HepG2 (cell line): ENCODE measurements around the gene BAIAP3. TPM values are rescaled to one million over a fixed set of nuclear protein-coding genes. Genes with fewer than 3 reads are reported as not detected.

Experiments
- ATAC-seq: fragments of 200-7000 bp; cut with Tn5 transposase; 3 replicates; pipeline ENCODE4 v1.9.1; 2020; ENCODE audit warnings: mild to moderate bottlenecking, moderate library complexity
- BruUV-seq: library from RNA; stranded (reverse); fragments of 400-500 nt; replicated peaks from 2 replicates; lab custom pipeline; 2021; lab: Mats Ljungman, UMichigan
- CTCF ChIA-PET: fragments of 300-600 bp; formaldehyde crosslinking; extraction: SDS; loops from one replicate; lab custom pipeline; 2021; ENCODE audit warnings: low total read pairs, inconsistent platforms, low intra/inter-chr PET ratio; lab: Yijun Ruan, JAX
- POLR2A ChIA-PET: fragments of 350-600 bp; sonication (Branson Sonifier 250); formaldehyde crosslinking; loops from one replicate; lab custom pipeline; 2020; ENCODE audit warnings: antibody characterized with exemption, inconsistent platforms; lab: Yijun Ruan, JAX
- DNase-seq: peaks from one replicate; pipeline ENCODE4 v3.0.0-alpha.2; 2015; ENCODE audit warnings: low spot score
- FAIRE-seq: peaks from 3 replicates; lab custom pipeline; 2011; peaks lifted over from hg19 to GRCh38; lab: Jason Lieb, UNC
- H2AFZ ChIP-seq: one replicate; pipeline ENCODE4 v1.6.1; 2011; ENCODE audit warnings: low read length, inconsistent platforms
- H3K27ac ChIP-seq: fragments of 300-600 bp; 3 replicates; pipeline ENCODE4 v1.8.0; 2011; ENCODE audit warnings: mixed run types, mild to moderate bottlenecking, mixed read lengths, low read length, inconsistent platforms; ENCODE audit not compliant: insufficient read depth; ENCODE audit errors: extremely low read length
- H3K27me3 ChIP-seq, 2 experiments: fragments of 200-600 bp in 1 of 2; 2 replicates in 1 of 2; 3 replicates in 1 of 2; pipeline versions ENCODE4 v1.6.0 to v1.8.0; 2011; ENCODE audit warnings: low read length in 2 of 2, mild to moderate bottlenecking in 2 of 2, moderate library complexity in 2 of 2, inconsistent platforms in 1 of 2; ENCODE audit not compliant: insufficient read depth in 2 of 2, control insufficient read depth in 1 of 2
- H3K36me3 ChIP-seq, 2 experiments: fragments of 200-600 bp in 1 of 2; replicated peaks in 1 of 2; 2 replicates in 1 of 2; 3 replicates in 1 of 2; pipeline versions ENCODE4 v1.5.1 to v1.8.0; 2011; ENCODE audit warnings: low read length in 2 of 2, inconsistent platforms in 1 of 2; ENCODE audit not compliant: insufficient read depth in 2 of 2, control insufficient read depth in 1 of 2
- H3K4me1 ChIP-seq: 2 replicates; pipeline ENCODE4 v1.5.1; 2012; ENCODE audit warnings: low read length, inconsistent platforms; ENCODE audit not compliant: insufficient read depth
- H3K4me2 ChIP-seq: 2 replicates; pipeline ENCODE4 v1.6.0; 2011; ENCODE audit warnings: low read depth, low read length, inconsistent platforms
- H3K4me3 ChIP-seq, 3 experiments: fragments of 200-600 bp in 1 of 3; sonication (generic), shearing (Covaris generic) in 1 of 3; replicated peaks in 1 of 3; 2 replicates each; pipeline ENCODE4 v1.5.1; 2011 to 2016; ENCODE audit warnings: low read length in 3 of 3, inconsistent platforms in 2 of 3, low read depth in 2 of 3, mild to moderate bottlenecking in 2 of 3, control low read depth in 1 of 3, mixed read lengths in 1 of 3; ENCODE audit not compliant: insufficient read depth in 1 of 3
- H3K79me2 ChIP-seq: one replicate; pipeline ENCODE4 v1.6.1; 2011; ENCODE audit warnings: low read length, inconsistent platforms; ENCODE audit not compliant: insufficient read depth
- H3K9ac ChIP-seq: 2 replicates; pipeline ENCODE4 v1.6.0; 2011; ENCODE audit warnings: mild to moderate bottlenecking, low read depth, low read length, inconsistent platforms; ENCODE audit not compliant: insufficient read depth
- H3K9me3 ChIP-seq: 2 replicates; pipeline ENCODE4 v1.5.1; 2012; ENCODE audit warnings: mild to moderate bottlenecking, low read length
- H4K20me1 ChIP-seq: 2 replicates; pipeline ENCODE4 v1.6.0; 2011; ENCODE audit warnings: inconsistent platforms, mild to moderate bottlenecking, low read length, moderate library complexity; ENCODE audit not compliant: insufficient read depth
- ARHGAP35 ChIP-seq: sonication (generic); formaldehyde crosslinking; IDR thresholded peaks from 2 replicates; pipeline ENCODE4 v1.9.0; 2022; ENCODE audit warnings: mild to moderate bottlenecking, inconsistent platforms, moderate library complexity, missing genetic modification reagents, borderline replicate concordance
- EHMT2 ChIP-seq: fragments of 200-600 bp; sonication (generic); IDR thresholded peaks from 2 replicates; pipeline ENCODE4 v1.7.0; 2017; ENCODE audit warnings: antibody characterized with exemption, low read depth, low read length, borderline replicate concordance
- HMGXB4 ChIP-seq, 2 experiments: sonication (generic) in 1 of 2; formaldehyde crosslinking in 1 of 2; IDR thresholded peaks; 2 replicates each; pipeline versions ENCODE4 v1.4.0 to v1.6.1; 2018 to 2020; ENCODE audit warnings: missing genetic modification reagents in 2 of 2, borderline replicate concordance in 1 of 2, low read depth in 1 of 2, mild to moderate bottlenecking in 1 of 2, missing biosample characterization in 1 of 2
- MAF1 ChIP-seq: sonication (generic); formaldehyde crosslinking; IDR thresholded peaks from 2 replicates; pipeline ENCODE4 v1.5.0; 2020; ENCODE audit warnings: missing genetic modification reagents, borderline replicate concordance
- PHF8 ChIP-seq: sonication (generic); formaldehyde crosslinking; IDR thresholded peaks from 2 replicates; pipeline ENCODE4 v1.5.0; 2020; ENCODE audit warnings: missing genetic modification reagents
- SETDB1 ChIP-seq: sonication (generic); formaldehyde crosslinking; IDR thresholded peaks from 2 replicates; pipeline ENCODE4 v1.5.1; 2020; ENCODE audit warnings: missing genetic modification reagents, mild to moderate bottlenecking, borderline replicate concordance
- SUZ12 ChIP-seq: fragments of 150-350 bp; IDR thresholded peaks from 2 replicates; pipeline ENCODE4 v1.6.1; 2014; ENCODE audit warnings: low read depth, low read length
- TEF ChIP-seq: sonication (generic); formaldehyde crosslinking; IDR thresholded peaks from 2 replicates; pipeline ENCODE4 v1.5.0; 2020; ENCODE audit warnings: missing genetic modification reagents
- TFAP4 ChIP-seq: sonication (generic); IDR thresholded peaks from 2 replicates; pipeline ENCODE4 v1.6.1; 2016; ENCODE audit warnings: low read depth, borderline replicate concordance
- XRCC5 ChIP-seq: fragments of 200-400 bp; formaldehyde crosslinking; optimal IDR thresholded peaks from 2 replicates; pipeline ENCODE3; 2017; ENCODE audit warnings: mild to moderate bottlenecking, low read length
- ZMAT3 ChIP-seq: sonication (generic); formaldehyde crosslinking; conservative IDR thresholded peaks from 2 replicates; pipeline ENCODE4 v1.7.0; 2021; ENCODE audit warnings: missing genetic modification reagents
- ZNF235 ChIP-seq: sonication (generic); formaldehyde crosslinking; IDR thresholded peaks from 2 replicates; pipeline ENCODE4 v1.8.1; 2023; ENCODE audit warnings: mild to moderate bottlenecking, missing genetic modification reagents, borderline replicate concordance
- ZNF292 ChIP-seq: sonication (generic); formaldehyde crosslinking; IDR thresholded peaks from 2 replicates; pipeline ENCODE4 v1.8.1; 2022; ENCODE audit warnings: mild to moderate bottlenecking, low read depth, missing genetic modification reagents, borderline replicate concordance
- ZNF563 ChIP-seq: sonication (generic); formaldehyde crosslinking; IDR thresholded peaks from 2 replicates; pipeline ENCODE4 v1.8.0; 2022; ENCODE audit warnings: mild to moderate bottlenecking, moderate library complexity, missing genetic modification reagents
- ZNF724P ChIP-seq: sonication (generic); formaldehyde crosslinking; IDR thresholded peaks from 2 replicates; pipeline ENCODE4 v1.8.0; 2022; ENCODE audit warnings: missing genetic modification reagents, borderline replicate concordance
- ZNF770 ChIP-seq: sonication (generic); formaldehyde crosslinking; IDR thresholded peaks from 2 replicates; pipeline ENCODE4 v1.5.0; 2020; ENCODE audit warnings: mild to moderate bottlenecking, missing genetic modification reagents
- ZZZ3 ChIP-seq: sonication (generic); formaldehyde crosslinking; IDR thresholded peaks from 2 replicates; pipeline ENCODE4 v1.4.0; 2020; ENCODE audit warnings: missing genetic modification reagents, mild to moderate bottlenecking, borderline replicate concordance
- WGBS: methylation state at CpG from one replicate; pipeline ENCODE4 v1.1.6; 2017; ENCODE audit warnings: low lambda C conversion rate; 5-methylcytosine and 5-hydroxymethylcytosine counted together
- in situ Hi-C: cut with HindIII; loops from 2 replicates; pipeline ENCODE4 v1.10.0; 2017; ENCODE audit warnings: low pct_unique_long_range_greater_than_20kb; ENCODE audit not compliant: extremely low pct_ligation_motif_present
- intact Hi-C: fragments of 100-400 bp; cut with micrococcal nuclease; formaldehyde crosslinking; loops from one replicate; pipeline ENCODE4 v1.10.0; 2022; ENCODE audit not compliant: unreplicated experiment
- polyA plus RNA-seq, 8 experiments: library from polyadenylated mRNA; depleted of rRNA in 3 of 8; stranded (reverse) in 7 of 8; unstranded in 1 of 8; fragments of >200 nt; fragmentation: Illumina TruSeq in 4 of 8; extraction: Trizol in 4 of 8; gene quantifications; 2 replicates each; pipeline versions ENCODE4 v1.2.1 to v1.2.3, GENCODE V29; 2011 to 2016; ENCODE audit warnings: low read depth in 4 of 8, missing spikeins in 1 of 8, mixed read lengths in 1 of 8; ENCODE audit not compliant: insufficient read depth in 1 of 8
- total RNA-seq, 5 experiments: library from RNA; depleted of rRNA; stranded (reverse); fragments of >200 nt; fragmentation: Illumina TruSeq; extraction: Trizol; gene quantifications; 2 replicates each; pipeline ENCODE4 v1.2.3, GENCODE V29; 2016; ENCODE audit warnings: low read depth in 1 of 5

The BAIAP3 gene
- total and polyA plus RNA-seq, 2 of the 13 experiments (the other 11 are each of a cell fraction or from before 2014, with no cell fraction given), result 3.2 to 5.7 TPM

- TF ChIP-seq MAF1 (CRISPR knock-in tag) (no peak), TFAP4 (no peak)
Measured at GRCh38 chr16:1293921-1294656, 39.4 kb upstream of the BAIAP3 start (continued).

GRCh38 chr16:1295465-1295864 lies 38.0 kb upstream of the BAIAP3 start:
- POLR2A ChIA-PET, result no interaction called here
- in situ Hi-C loops (no loop called here), intact Hi-C loops (no loop called here)
- Histone ChIP-seq H3K79me2 (no peaks in the 10 kb centered on the region), H4K20me1 (no peaks in the 10 kb centered on the region), H3K36me3 (no peaks in the 10 kb centered on the region), H3K27me3 (peaks cover 0 to 1% of the 10 kb centered on the region in 2 experiments; a peak in 1 of 5 replicates), H2AFZ (no peak overlapping the region), H3K9ac (no peak overlapping the region), H3K4me1 (peaks cover 60% of the 10 kb centered on the region), H3K9me3 (no peaks in the 10 kb centered on the region), H3K27ac (no peak overlapping the region), H3K4me2 (no peak overlapping the region), H3K4me3 (no peak overlapping the region)
- CTCF ChIA-PET, result no interaction called here
- FAIRE-seq (no peak), ATAC-seq (no peak), DNase-seq (no peak)
- 62% methylated on average over 5 of the region's 5 CpGs for WGBS
- no TSS peak for BruUV-seq
- TF ChIP-seq ZNF770 (CRISPR knock-in tag) (no peak), ZZZ3 (no peak), EHMT2 (no peak), SUZ12 (no peak), ZNF563 (no peak), XRCC5 (no peak), HMGXB4 (CRISPR knock-in tag; IDR thresholded peaks at IDR 0.05; ENCODE audit: borderline replicate concordance in 1 of 2, low read depth in 1 of 2) (no peak), ARHGAP35 (CRISPR knock-in tag) (no peak), ZMAT3 (no peak), ZNF724P (no peak), ZNF292 (CRISPR knock-in tag) (no peak), ZNF235 (CRISPR knock-in tag) (no peak), SETDB1 (CRISPR knock-in tag) (no peak), TEF (CRISPR knock-in tag) (no peak), PHF8 (no peak)
